ENCODE data around the gene CXCL1.

The CXCL1 gene

DNA sequence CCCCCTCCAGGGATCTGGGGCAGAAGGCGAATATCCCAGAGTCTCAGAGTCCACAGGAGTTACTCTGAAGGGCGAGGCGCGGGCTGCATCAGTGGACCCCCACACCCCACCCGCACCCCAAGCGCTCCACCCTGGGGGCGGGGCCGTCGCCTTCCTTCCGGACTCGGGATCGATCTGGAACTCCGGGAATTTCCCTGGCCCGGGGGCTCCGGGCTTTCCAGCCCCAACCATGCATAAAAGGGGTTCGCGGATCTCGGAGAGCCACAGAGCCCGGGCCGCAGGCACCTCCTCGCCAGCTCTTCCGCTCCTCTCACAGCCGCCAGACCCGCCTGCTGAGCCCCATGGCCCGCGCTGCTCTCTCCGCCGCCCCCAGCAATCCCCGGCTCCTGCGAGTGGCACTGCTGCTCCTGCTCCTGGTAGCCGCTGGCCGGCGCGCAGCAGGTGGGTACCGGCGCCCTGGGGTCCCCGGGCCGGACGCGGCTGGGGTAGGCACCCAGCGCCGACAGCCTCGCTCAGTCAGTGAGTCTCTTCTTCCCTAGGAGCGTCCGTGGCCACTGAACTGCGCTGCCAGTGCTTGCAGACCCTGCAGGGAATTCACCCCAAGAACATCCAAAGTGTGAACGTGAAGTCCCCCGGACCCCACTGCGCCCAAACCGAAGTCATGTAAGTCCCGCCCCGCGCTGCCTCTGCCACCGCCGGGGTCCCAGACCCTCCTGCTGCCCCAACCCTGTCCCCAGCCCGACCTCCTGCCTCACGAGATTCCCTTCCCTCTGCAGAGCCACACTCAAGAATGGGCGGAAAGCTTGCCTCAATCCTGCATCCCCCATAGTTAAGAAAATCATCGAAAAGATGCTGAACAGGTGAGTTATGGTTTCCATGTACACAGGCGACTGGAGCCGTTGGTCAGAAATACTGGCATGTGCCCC is at the start of gene CXCL1:
CXCL1 (plus strand) TSS at position 264 of the 926 bp plus-strand sequence; CDS start at position 342, 78 bp downstream.
- peak; percentile 36 for DNase-seq

DNA sequence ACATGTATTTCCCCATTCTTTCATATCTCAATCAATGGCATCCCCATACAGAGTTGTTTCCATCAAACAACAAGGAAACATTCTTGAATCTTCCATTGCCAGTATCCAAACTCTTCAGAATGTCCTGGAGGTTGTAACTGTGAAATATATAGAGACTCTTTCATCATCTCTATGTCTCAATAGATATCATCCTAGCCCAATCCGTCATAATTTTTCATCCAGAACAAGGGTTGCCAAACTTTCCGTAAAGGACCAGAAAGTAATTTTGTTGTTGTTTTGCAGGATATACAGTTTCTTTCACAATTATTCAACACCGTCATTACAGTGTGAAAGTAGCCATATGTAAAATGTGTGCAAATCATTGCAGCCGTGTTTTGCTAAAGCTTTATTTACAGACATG is 47.9 kb upstream of the CXCL1 start:
- no peak for DNase-seq

DNA sequence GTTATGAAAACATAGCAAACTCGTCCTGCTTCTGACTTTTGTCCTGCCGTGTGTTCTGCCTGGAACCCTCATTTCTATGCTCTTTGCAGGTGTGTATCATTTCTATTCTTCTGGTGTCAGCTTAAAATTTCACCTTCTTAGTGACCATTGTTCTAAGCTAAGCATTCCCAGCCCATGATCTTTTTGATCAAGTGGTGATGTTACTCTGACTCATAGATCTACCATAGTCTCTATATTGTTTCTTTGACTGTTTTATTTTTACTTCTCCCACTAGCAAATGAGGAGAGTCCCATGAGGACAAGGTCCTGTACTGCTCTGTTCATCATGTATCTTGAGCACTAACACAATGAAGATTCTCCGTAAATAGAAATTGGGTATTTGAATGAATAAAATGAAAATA is 46.8 kb upstream of the CXCL1 start:
- DNase-seq = no peak

DNA sequence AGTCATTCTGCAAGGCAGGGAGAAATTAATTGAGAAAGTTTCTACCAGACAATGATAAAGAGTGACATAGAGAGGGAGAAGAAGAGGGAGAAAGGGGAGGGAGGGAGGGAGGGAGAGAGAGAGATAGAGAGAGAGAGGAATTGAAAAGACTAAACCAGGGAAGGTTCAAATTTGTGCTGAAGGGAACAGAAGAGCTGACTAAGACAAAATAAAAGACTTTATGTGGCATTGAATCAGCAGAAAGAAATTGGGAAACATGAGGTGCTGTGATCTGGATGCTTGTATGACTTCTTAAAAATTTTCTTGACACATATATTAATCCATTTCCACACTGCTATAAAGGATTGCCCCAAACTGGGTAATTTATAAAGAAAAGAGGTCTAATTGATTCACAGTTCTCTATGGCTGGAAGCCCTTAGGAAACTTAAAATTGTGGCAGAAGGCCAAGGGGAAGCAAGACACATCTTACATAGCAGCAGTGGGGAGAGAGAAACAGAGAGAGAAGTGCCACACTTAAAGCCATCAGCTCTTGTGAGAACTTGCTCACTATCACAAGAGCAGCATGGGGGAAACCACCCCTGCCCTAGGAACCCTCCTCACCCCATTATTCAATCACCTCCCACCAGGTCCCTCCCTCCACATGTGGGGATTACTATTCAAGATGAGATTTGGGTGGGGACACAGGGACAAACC is 46.2 kb upstream of the CXCL1 start:
- no peak for DNase-seq

DNA sequence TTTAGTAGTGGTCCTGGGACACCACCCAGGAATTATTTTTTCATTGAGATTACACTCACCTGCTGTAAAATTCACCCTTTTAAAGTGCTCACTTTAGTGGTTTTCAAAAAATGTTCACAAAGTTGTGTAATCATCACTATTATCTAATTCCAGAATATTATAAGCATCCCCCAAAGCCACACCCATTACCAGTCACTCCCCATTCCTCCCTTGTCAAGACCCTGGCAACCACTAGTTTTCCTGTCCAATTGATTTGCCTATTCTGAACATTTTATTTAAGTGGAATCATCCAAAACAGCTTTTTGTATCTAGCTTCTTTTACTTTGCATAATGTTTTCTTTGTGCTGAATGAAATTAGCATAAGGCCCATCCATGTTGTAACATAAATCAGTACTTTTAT is 45.4 kb upstream of the CXCL1 start:
- DNase-seq = no peak

DNA sequence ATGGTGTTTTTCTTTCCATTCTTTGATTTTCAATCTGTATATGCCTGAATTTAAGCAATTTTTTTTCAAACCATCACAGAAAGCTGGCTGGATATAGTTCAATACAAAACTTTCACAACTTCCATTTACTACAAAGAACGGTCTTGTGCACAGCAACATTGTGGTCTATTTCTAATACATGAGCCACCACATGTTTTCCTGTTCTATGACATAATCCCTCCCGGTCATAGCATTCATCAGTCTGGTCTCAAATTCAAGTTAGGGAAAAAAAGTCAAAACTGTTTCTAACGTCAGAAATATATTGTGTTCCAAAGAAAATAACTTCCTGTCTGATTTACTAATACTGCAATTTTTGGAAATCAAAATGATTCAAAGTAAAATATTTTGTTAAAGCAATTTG is 40.2 kb upstream of the CXCL1 start:
- no peak for DNase-seq

DNA sequence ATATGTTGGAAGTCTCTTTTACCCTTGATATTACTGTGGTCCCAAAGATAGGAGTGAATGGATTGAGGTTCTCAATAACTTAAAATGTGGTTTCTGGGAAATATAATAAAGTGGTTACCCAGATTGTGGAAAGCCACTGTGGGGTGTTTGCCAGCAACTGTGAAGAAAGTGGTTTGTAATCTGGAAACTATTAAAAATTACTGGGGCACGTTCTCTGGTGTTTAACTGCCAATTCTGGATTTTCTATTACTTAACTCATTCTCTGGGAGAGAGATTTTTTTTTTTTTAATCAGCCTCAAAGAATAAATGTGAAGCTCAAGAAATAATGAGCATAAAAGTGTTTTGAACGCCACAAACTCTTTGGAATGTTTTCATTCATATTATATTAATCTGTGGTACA is 37.6 kb upstream of the CXCL1 start:
- no peak for DNase-seq

DNA sequence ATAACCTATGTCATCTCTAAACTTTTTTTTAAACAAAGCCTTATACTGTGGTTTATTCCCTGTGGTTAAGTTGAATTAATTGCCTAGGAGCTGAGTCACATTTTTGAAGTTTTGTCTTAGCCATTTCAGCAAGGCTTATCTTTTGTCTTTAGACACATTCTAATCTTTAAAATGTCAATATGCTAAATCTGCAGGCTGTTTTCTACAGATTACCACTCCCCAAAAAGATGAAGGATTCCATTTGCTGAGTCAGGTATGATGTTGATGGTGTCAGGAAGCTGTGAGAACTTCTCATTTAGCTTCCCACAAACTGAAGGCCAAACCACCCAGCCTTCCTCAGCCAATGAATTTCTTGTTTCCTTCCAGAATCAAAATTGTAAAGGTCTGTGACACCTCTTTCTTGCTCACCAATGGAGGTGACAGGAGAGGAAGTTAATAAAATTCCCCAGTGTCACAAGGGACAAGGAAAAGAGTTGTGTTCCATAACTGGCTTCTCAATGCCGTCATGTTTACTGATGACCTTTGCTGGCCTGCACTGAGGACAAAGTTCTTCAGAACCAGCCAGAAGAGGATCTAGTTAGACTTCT is 36.4 kb upstream of the CXCL1 start:
- DNase-seq = no peak

DNA sequence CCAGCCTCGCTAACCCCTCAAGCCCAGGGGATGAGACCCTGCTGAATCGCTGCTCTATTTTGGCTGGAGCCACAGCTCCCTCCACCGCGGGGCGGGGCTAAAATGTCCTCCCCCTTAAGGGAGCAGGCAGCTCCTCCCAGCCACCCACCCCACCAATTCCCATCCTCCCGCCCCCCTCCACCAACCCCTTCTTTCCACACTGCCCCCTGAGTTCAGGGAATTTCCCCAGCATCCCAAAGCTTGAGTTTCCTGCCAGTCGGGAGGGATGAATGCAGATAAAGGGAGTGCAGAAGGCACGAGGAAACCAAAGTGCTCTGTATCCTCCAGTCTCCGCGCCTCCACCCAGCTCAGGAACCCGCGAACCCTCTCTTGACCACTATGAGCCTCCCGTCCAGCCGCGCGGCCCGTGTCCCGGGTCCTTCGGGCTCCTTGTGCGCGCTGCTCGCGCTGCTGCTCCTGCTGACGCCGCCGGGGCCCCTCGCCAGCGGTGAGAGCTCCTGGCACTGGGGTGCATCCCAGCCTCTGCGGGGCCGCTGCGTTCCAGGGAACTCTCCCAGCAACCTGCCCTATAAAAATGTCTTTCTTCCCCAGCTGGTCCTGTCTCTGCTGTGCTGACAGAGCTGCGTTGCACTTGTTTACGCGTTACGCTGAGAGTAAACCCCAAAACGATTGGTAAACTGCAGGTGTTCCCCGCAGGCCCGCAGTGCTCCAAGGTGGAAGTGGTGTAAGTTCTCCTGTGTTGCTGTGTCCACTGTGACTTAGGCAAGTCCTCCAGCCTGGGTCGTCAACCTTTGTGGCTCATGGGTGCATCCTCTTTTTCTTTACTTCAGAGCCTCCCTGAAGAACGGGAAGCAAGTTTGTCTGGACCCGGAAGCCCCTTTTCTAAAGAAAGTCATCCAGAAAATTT is 32.6 kb upstream of the CXCL1 start, which contains the start of gene CXCL6:
CXCL6 (plus strand) TSS at position 306 of the 907 bp plus-strand sequence; CDS start at position 379, 73 bp downstream.
- DNase-seq = peak; percentile 9

DNA sequence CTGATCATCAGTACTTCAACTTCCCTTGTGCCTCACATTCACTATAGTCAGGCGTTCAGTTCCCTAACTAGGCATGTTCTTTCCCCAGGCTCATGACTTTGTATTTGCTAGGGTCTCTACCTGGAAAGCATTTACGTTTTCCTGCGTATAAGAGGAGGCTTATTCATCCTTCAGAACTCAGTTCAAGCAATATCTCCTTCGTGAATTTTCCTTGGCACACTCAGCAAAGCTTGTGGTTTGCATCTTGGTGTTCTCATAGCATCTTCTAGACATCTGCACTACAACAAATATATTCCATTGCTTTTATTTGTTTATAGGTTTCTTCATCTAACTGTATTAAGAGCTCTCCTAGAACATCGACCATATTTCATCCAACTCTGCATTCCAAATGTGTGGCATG is 30.1 kb upstream of the CXCL1 start:
- no peak for DNase-seq

DNA sequence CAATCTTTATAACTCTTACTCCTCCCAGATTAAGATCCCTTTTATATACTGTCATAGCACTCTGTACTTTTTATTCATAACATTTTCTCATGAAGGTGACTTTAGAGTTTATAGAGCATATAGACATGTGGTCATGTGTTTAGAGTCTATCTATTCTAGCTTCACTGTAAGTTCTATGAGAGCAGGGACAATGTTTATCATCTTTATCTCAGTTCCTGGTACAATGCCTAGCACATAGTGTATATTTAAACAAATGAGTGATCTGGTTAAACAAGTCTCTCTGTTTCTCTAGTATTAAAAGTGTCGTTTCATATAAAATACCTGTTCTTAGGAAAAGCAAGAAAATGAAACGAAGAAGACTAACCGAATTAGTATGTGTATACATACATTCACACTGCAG is 29.5 kb upstream of the CXCL1 start:
- DNase-seq = no peak

DNA sequence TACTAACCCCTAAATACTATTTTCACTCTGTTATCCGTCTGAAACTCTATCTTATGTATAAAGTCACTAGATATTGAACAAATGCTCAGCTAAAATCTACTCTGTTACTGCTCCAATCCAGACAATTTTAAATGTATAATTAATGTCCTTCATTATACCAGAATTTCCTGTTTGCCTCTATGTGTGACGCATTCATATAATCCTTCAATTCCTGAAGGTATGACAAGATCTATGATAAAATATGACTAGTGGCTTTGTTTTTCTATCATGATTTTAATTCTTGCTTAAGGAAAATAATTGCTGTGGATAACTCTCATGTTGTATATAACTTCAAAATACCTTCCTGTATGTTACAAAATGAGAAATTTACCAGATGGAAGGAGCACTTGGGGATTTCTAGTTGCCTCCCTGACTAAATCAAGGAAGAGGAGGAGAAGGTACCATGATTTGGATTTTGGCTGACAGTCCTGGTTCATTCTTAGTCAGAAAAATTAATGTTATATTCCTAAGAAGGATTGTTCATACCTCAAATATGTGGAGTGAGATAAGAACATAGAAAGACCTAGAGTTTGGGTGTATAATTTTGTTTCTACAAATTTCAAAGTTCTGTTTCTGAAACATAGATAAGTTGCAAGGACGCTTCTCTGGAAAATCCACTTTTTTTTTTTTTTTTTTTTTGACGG is 27.8 kb upstream of the CXCL1 start:
- DNase-seq = no peak

DNA sequence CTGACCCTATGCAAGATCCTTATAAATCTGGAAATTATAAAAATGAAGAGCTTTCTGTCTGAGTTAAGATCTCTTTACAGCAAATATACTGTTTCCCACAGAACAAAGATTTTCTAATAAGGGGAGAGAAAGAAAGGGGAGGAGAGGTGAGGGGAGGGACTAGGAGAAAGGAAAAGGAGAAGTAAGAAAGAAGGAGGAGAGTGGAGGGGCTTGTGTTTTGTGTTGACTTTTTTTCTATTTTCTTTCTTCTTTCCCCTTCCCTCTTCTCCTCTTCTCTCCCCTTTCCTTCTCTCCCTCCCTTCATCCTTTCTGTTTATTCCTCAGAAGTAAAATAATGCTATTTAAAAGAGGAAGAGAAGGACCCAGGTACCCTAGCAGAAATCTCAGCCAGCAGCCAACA is 26.5 kb upstream of the CXCL1 start:
- no peak for DNase-seq

DNA sequence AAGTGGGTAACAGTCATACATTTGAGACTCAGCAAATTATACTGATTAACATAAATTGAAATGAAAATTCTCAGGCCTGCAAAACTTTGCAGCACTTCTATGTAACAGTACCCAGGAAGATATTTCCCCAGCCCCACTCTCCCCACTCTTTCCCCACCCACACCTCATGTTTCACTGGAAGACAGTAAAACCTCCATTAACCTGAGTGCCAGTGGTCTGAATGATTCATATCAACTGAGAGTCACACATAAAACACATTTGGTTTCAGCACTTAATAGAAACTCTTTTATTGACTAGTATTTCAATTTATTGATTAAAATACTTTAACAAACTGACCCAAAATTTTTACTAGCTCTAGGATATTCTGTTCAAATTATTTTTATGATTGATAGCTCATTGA is 25.8 kb upstream of the CXCL1 start:
- no peak for DNase-seq

DNA sequence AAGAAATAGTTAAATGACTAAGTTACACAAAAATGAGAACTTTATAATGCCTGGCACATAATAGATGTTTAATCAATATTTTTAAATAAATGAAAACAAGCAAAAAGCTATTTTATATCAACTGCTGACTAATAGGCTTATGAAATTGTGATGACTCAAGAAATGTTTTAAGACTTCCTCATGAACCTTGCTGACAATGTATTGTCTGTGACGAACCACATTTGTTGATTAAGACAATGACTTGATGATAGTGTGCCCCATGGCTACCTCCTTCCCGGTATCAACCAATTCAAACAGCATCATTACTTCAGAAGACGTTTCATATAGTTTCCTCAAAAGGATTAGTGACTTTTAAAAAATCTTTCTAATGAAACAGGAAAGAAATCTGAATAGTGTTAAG is 24.8 kb upstream of the CXCL1 start:
- DNase-seq = no peak

DNA sequence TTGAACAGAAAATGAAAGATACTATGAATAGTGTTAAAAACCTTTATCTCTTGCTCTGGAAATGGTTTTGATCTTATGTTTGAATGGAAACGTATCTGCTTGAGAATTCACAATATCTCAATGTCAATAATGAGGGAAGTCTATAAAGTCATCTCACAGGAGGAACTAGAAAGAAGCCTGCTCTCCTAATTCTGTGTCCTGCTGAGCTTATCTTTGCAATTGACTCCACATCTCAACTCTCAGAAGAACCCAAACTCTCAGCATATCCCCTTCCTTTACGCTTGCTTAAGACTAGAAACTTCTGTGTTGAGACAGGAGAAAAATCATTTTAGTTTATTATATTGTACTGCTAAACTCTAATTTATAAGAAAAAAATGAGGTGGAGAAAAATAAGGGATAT is 24.4 kb upstream of the CXCL1 start:
- no peak for DNase-seq

DNA sequence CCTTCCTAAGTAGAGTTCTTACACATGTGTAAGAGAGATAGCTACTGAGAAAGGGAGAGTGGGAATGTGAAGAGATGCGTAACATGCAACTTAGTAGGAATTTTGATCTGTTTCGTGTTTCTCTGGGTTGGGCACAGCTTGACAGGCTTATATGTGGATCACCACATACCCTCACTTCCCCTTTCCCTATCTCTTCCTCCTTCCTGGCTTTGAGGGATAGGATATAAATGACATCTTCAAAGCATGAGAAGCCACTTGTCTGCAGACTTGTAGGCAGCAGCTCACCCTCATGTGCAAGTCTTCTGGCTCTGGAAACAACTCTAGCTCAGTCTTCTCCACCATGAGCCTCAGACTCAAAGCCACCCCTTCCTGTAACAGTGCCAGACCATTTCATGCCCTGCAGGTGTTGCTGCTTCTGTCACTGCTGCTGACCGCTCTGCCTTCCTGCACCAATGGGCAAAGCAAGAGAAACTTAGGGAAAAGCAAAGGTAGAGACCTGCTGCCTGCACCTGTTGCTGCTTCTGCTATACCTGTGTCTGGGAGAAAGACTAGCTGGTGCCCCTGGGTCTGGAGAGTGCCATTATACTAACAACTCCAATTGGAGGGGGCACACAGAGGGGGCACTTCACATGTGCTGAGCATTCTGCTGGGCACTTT is 21.5 kb upstream of the CXCL1 start:
- no peak for DNase-seq

DNA sequence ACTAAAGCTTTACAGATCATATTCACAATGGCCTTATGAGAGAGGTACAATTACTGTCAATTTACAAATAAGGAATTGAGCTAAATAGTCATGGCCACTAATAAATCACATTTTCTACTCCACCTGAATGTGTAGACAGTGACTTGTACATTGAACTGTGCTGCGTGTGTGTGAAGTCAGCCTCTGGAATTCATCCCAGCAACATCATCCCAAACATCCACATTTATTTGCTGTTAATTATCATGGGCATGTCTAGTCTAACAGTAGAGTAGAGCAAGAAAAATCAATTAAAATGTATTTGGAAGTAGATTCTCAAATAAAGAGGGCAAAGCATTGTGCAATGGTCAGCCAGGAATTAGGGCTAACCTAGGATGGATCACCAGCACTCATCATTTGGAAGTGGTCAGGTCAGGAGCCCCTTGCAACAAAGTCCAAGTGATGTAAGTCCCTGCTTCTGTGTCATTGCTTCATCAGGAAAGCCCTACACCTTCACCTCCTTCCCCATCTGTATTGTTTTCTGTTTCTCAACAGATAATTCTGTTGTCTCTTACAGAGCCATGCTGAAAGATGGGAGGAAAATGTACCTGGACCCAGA is 20.9 kb upstream of the CXCL1 start:
- no peak for DNase-seq

DNA sequence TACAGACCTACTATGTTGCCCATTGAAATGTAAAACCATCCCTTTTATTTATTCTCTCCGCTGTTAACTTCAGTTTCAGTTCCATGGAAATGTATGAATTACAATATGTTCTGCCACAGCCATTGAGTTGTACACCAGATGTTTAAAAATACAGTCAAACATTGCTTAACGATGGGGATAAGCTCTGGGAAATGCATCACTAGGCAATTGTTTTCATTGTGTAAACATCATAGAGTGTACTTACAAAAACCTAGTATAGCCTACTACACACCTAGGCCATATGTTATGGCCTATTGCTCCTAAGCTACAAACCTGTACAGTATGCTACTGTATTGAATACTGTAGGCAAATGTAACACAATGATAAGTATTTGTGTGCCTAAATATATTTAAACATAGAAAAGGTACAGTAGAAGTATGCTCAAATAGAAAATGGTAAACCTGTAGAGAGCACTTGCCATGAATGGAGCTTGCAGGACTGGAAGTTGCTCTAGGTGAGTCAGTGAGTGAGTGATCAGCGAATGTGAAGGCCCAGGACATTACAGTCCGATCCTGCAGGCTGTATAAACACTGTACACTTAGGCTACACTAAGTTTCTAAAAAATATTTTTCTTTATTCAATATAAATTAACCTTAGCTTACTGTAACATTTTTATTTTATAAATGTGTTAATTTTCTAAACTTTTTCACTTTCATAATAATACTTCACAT is 18.8 kb upstream of the CXCL1 start:
- DNase-seq = no peak

DNA sequence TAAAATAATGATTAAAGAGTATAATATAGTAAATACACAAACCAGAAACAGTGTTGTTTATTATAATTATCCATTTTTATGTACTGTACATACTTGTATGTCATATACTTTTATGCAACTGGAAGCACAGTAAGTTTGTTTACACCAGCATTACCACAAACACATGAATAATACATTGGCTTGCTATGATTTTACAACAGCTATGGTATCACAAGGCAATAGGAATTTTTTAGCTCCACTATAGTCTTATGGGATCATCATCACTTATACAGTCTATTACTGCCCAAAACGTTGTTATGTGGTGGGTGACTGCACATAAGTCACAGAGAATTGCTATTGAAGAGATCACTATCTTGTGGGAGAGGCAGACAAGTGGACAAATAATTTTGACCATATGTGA is 17.9 kb upstream of the CXCL1 start:
- DNase-seq = no peak

DNA sequence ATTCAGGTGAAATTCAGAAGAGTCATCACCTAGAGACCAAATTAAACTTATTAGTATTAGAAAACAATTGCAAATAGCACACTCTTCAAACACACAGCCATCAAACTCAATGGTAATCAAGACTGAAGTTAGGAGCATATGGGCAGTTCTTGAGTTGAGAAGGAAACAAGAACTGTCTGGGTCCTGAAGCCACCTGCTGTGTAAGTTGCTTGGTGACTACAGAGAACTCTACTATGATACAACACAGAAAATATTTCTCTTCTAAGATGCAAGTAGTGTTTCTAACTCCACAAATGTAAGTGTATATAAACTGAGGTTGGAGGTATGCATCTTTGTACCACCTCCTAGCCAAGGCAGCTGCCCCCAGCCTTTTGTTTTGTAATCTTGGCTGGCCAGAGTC is 16.4 kb upstream of the CXCL1 start:
- no peak for DNase-seq
